Gastrocnemius medialis (tissue), 4 donors: ENCODE results near the gene PLCB3. TPM values are rescaled to one million over a fixed set of nuclear protein-coding genes. Genes with fewer than 3 reads are reported as not detected.
A peak's percentile ranks its signal among the peaks of the same experiment; 100 is the strongest.

Source experiments
- ATAC-seq, 2 donors: fragments of 150-250 bp; one replicate each; pipeline ENCODE4 v1.9.1; 2016
- DNase-seq, 2 donors: peaks; one replicate each; pipeline ENCODE4 v3.0.0-alpha.2; 2019
- H3K27ac ChIP-seq, 4 donors: fragments of 200-600 bp; sonication (generic); 1 replicate in 1 of 4; 2 replicates in 3 of 4; pipeline ENCODE4 v1.5.1; 2016 to 2018; ENCODE audit warnings: mild to moderate bottlenecking in 2 of 4, moderate library complexity in 1 of 4
- H3K27me3 ChIP-seq, 3 donors: fragments of 200-600 bp; sonication (generic) in 2 of 3; 1 replicate in 1 of 3; 2 replicates in 2 of 3; pipeline versions ENCODE4 v1.5.1 to v1.6.0; 2016 to 2019; ENCODE audit warnings: mild to moderate bottlenecking in 1 of 3, moderate library complexity in 1 of 3
- H3K36me3 ChIP-seq, 2 donors: fragments of 200-600 bp; sonication (generic) in 1 of 2; one replicate each; pipeline ENCODE4 v1.5.1; 2017 to 2018
- H3K4me1 ChIP-seq, 2 donors: fragments of 200-600 bp; sonication (generic) in 1 of 2; one replicate each; pipeline ENCODE4 v1.5.1; 2016 to 2017; ENCODE audit warnings: mild to moderate bottlenecking in 2 of 2
- H3K4me3 ChIP-seq, 4 donors: fragments of 200-600 bp; sonication (generic) in 3 of 4; 1 replicate in 1 of 4; 2 replicates in 3 of 4; pipeline ENCODE4 v1.5.1; 2016 to 2019; ENCODE audit warnings: mild to moderate bottlenecking in 2 of 4
- H3K9me3 ChIP-seq, 3 donors: fragments of 200-600 bp; sonication (generic) in 2 of 3; 1 replicate in 1 of 3; 2 replicates in 2 of 3; pipeline ENCODE4 v1.5.1; 2016 to 2019
- POLR2A ChIP-seq, 2 donors: fragments of 450-650 bp; IDR thresholded peaks; one replicate each; pipeline ENCODE4 v1.6.1; 2017; ENCODE audit warnings: antibody characterized with exemption in 2 of 2, mild to moderate bottlenecking in 2 of 2, moderate library complexity in 2 of 2
- in situ Hi-C, 4 donors: fragments of 200-750 bp; cut with MboI; loops; one replicate each; pipeline versions ENCODE4 v1.15.0 to v1.8.0; 2017; ENCODE audit warnings: low sequenced_read_pairs in 4 of 4
- intact Hi-C: fragments of 100-400 bp; cut with DNase I; formaldehyde crosslinking; loops from one replicate; pipeline ENCODE4 v1.15.1; 2023; ENCODE audit warnings: low total_unique reads
- total RNA-seq, 4 donors: library from RNA; depleted of rRNA; stranded (reverse); fragments of >200 nt; gene quantifications; one replicate each; pipeline versions ENCODE4 v1.1.0 to v1.2.3, GENCODE V29; 2016
- TF ChIP-seq, protein P1 (sequence below), 5 experiments: fragments of 450-650 bp in 3 of 5; fragments of 200-600 bp in 2 of 5; sonication (generic) in 2 of 5; IDR thresholded peaks in 4 of 5; conservative IDR thresholded peaks in 1 of 5; 1 replicate in 4 of 5; 2 replicates in 1 of 5; pipeline ENCODE4 v1.5.1; 2016 to 2019; ENCODE audit warnings: antibody characterized with exemption in 5 of 5, mild to moderate bottlenecking in 3 of 5, moderate library complexity in 3 of 5

The PLCB3 gene
- total RNA-seq, 4 donors from 2014 or later = 4.7 to 9.7 (median 6.2) TPM

DNA sequence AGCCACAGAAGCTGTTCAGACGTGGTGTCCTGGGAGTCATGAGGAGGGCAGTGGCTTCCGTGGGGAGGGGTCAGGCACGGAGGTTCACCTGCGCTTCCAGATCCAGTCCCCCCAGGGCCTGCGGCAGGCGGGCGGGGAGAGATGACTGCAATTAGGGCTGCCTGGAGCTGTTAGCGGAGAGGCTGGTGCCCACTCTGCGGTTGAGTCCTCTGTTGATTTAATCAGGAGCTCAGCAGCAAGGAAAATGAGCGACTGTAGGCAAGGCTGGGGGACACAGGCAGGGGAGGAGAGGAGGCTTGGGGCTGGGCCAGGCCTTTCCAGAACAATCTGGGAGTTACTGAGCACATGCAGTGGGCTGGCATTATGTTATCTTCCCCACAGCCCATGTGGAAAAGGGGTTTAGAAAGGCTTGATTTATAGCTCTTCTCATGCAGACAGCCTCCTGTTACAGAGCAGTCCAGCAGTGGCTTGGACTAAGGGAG lies 13.1 kb downstream of the PLCB3 start:
- ATAC-seq = no peak
- intact Hi-C loops = no loop called here
- TF ChIP-seq POLR2A (IDR thresholded peaks at IDR 0.05) = no peak
- TF ChIP-seq, protein P1, sequence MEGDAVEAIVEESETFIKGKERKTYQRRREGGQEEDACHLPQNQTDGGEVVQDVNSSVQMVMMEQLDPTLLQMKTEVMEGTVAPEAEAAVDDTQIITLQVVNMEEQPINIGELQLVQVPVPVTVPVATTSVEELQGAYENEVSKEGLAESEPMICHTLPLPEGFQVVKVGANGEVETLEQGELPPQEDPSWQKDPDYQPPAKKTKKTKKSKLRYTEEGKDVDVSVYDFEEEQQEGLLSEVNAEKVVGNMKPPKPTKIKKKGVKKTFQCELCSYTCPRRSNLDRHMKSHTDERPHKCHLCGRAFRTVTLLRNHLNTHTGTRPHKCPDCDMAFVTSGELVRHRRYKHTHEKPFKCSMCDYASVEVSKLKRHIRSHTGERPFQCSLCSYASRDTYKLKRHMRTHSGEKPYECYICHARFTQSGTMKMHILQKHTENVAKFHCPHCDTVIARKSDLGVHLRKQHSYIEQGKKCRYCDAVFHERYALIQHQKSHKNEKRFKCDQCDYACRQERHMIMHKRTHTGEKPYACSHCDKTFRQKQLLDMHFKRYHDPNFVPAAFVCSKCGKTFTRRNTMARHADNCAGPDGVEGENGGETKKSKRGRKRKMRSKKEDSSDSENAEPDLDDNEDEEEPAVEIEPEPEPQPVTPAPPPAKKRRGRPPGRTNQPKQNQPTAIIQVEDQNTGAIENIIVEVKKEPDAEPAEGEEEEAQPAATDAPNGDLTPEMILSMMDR (IDR thresholded peaks at IDR 0.05 in 4 of 5, conservative IDR thresholded peaks at IDR 0.05 in 1 of 5) = no peak
- H3K27me3 ChIP-seq = no peaks in the 10 kb centered on the region
- peaks cover 14 to 16% of the 10 kb centered on the region in 2 donors for H3K4me1 ChIP-seq
- H3K9me3 ChIP-seq = no peaks in the 10 kb centered on the region
- H3K36me3 ChIP-seq = peaks cover 0 to 25% of the 10 kb centered on the region in 2 donors
- in situ Hi-C loops = no loop called here
- H3K27ac ChIP-seq = no peak overlapping the region
- no peak for DNase-seq
- H3K4me3 ChIP-seq = no peak overlapping the region

DNA sequence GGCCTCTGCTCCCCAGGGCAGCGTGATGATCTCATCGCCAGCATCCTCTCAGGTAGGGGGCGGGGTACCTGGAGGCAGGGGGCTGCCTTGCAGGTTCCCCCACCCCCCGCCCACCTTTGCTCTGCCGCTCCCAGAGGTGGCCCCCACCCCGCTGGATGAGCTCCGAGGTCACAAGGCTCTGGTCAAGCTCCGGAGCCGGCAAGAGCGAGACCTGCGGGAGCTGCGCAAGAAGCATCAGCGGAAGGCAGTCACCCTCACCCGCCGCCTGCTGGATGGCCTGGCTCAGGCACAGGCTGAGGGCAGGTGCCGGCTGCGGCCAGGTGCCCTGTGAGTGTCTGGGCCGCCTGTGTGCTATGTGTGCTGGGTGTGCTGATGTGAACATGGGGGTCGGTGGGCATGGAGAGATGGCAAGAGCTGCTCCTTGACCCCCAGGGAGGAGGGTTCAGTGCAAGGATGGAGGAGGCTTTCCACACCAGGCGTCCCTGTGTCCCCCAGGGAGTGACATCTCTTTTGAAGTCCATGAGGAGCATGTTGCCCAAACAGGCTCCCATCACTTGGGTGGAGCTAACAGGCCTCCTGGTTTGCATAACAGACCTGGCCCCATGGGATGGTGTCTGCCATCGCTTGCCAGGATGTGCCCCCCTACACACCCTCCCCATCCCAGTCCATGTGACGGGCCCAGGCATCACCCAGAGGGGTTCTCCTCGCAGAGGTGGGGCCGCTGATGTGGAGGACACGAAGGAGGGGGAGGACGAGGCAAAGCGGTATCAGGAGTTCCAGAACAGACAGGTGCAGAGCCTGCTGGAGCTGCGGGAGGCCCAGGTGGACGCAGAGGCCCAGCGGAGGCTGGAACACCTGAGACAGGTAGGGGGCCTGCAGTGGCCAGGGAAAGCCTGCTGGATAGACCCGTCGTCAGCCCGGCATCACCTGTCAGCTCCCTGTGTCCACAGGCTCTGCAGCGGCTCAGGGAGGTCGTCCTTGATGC lies 14.1 kb downstream of the PLCB3 start:
- no peak overlapping the region for H3K4me3 ChIP-seq
- TF ChIP-seq POLR2A (IDR thresholded peaks at IDR 0.05) = no peak
- TF ChIP-seq, protein P1 (IDR thresholded peaks at IDR 0.05 in 4 of 5, conservative IDR thresholded peaks at IDR 0.05 in 1 of 5) = no peak
- DNase-seq (no peak), ATAC-seq (no peak)
- intact Hi-C loops (no loop called here), in situ Hi-C loops (no loop called here)
- H3K36me3 ChIP-seq = peaks cover 0 to 24% of the 10 kb centered on the region in 2 donors
- peaks cover 14 to 16% of the 10 kb centered on the region in 2 donors for H3K4me1 ChIP-seq
- no peaks in the 10 kb centered on the region for H3K27me3 ChIP-seq
- no peaks in the 10 kb centered on the region for H3K9me3 ChIP-seq
- H3K27ac ChIP-seq = no peak overlapping the region

DNA sequence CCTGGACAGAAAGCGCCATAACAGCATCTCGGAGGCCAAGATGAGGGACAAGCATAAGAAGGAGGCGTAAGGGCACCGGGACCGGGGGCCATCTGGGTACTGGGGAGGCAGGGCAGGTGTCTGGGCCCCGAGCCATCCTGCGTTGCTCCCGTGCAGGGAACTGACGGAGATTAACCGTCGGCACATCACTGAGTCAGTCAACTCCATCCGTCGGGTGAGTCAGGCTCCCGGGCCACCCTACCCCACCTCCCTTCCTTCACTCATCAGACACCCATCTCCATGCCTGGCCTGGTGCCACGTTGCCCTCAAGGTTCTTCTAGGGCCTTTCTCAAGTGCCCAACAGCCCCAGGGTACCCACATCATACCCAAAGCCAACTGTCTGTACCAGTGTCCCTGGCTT lies 15.0 kb downstream of the PLCB3 start:
- intact Hi-C loops = no loop called here
- Histone ChIP-seq H3K9me3 (no peaks in the 10 kb centered on the region), H3K27ac (no peak overlapping the region), H3K4me1 (peaks cover 14 to 16% of the 10 kb centered on the region in 2 donors), H3K4me3 (no peak overlapping the region), H3K27me3 (no peaks in the 10 kb centered on the region), H3K36me3 (peaks cover 0 to 24% of the 10 kb centered on the region in 2 donors)
- in situ Hi-C loops = no loop called here
- no peak for DNase-seq
- no peak for TF ChIP-seq POLR2A (IDR thresholded peaks at IDR 0.05)
- TF ChIP-seq, protein P1 (IDR thresholded peaks at IDR 0.05 in 4 of 5, conservative IDR thresholded peaks at IDR 0.05 in 1 of 5) = no peak
- no peak for ATAC-seq

DNA sequence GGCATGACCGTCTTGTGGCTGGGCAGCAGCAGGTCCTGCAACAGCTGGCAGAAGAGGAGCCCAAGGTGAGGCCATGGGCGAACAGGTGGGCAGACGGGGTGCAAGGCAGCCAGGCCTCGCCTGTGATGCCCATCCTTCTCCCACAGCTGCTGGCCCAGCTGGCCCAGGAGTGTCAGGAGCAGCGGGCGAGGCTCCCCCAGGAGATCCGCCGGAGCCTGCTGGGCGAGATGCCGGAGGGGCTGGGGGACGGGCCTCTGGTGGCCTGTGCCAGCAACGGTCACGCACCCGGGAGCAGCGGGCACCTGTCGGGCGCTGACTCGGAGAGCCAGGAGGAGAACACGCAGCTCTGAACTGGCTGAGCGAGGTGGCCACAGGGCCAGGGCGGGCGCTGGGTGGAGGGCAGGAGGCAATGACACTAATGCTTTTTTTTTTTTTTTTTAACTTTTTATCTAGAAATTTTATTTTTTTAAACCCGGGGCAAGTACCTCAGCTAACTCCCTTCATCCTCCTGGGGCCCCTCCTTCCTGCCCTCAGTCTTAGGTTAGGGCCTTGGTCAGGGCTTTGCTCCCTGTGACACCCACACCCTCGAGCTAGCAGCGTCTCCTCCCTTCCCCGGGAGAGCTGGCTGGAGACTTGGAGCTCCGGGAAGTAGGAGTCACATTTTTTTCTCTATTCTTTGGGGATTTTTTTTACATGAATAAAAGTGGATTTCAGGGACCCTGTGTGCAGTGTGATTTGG lies 16.0 kb downstream of the PLCB3 start:
- Histone ChIP-seq H3K27ac (peak overlapping the region; percentile 94 to 99 (median 98)), H3K4me3 (no peak overlapping the region), H3K9me3 (no peaks in the 10 kb centered on the region), H3K36me3 (peaks cover 0 to 24% of the 10 kb centered on the region in 2 donors), H3K4me1 (peaks cover 21 to 22% of the 10 kb centered on the region in 2 donors), H3K27me3 (no peaks in the 10 kb centered on the region)
- TF ChIP-seq, protein P1 (IDR thresholded peaks at IDR 0.05 in 4 of 5, conservative IDR thresholded peaks at IDR 0.05 in 1 of 5) = no peak
- TF ChIP-seq POLR2A (IDR thresholded peaks at IDR 0.05) = no peak
- in situ Hi-C loops = no loop called here
- ATAC-seq (no peak), DNase-seq (no peak)
- intact Hi-C loops = no loop called here
